AG09309 (cell line): ENCODE measurements around the gene DDX59.
A peak's percentile ranks its signal among the peaks of the same experiment; 100 is the strongest.

Experiments
- DNase-seq: peaks from one replicate; pipeline ENCODE4 v3.0.0-alpha.2; 2010; ENCODE audit warnings: low read depth
- H3K4me3 ChIP-seq: 2 replicates; pipeline ENCODE4 v1.5.1; 2011; ENCODE audit warnings: mild to moderate bottlenecking, low read depth, low read length, moderate library complexity; ENCODE audit not compliant: control insufficient read depth
- TF ChIP-seq, protein P1 (sequence below): IDR thresholded peaks from 2 replicates; pipeline ENCODE4 v1.5.1; 2011; ENCODE audit warnings: mild to moderate bottlenecking, low read depth, low read length, inconsistent platforms; ENCODE audit not compliant: insufficient read depth, control insufficient read depth; ENCODE audit errors: missing control alignments

DDX59 gene

DNA sequence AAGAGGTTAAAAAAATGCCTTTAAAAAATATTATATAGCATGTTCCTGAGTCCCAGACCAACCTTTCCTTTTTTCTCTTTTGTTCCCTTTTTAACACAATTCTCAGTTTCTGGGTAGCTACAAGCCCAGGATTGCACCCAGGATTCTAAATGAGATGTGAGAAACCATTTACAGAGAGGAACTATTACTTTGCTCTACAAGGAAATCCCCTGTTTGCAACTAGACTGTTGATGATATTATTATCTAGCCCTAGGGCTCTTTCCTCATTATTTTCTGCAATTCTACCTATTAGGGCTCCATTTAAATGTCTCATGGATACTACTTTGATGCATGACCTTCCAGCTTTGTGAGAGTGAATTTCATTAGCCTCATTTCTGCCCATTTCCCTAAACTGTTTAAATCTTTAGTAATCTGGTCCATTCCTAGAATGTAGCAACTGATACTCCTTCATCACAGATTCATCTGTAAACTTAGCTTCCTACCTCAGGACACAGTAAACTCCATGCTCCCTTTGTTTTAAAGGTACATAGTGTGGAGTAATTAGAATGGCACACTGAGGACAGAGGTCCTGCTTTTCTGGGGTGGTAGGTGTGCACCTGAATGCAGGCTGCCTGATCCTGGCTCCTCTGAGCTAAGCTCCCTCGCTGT lies 42.0 kb downstream of the DDX59 start:
- DNase-seq = no peak
- H3K4me3 ChIP-seq = no peak overlapping the region
- TF ChIP-seq, protein P1, sequence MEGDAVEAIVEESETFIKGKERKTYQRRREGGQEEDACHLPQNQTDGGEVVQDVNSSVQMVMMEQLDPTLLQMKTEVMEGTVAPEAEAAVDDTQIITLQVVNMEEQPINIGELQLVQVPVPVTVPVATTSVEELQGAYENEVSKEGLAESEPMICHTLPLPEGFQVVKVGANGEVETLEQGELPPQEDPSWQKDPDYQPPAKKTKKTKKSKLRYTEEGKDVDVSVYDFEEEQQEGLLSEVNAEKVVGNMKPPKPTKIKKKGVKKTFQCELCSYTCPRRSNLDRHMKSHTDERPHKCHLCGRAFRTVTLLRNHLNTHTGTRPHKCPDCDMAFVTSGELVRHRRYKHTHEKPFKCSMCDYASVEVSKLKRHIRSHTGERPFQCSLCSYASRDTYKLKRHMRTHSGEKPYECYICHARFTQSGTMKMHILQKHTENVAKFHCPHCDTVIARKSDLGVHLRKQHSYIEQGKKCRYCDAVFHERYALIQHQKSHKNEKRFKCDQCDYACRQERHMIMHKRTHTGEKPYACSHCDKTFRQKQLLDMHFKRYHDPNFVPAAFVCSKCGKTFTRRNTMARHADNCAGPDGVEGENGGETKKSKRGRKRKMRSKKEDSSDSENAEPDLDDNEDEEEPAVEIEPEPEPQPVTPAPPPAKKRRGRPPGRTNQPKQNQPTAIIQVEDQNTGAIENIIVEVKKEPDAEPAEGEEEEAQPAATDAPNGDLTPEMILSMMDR = no peak

DNA sequence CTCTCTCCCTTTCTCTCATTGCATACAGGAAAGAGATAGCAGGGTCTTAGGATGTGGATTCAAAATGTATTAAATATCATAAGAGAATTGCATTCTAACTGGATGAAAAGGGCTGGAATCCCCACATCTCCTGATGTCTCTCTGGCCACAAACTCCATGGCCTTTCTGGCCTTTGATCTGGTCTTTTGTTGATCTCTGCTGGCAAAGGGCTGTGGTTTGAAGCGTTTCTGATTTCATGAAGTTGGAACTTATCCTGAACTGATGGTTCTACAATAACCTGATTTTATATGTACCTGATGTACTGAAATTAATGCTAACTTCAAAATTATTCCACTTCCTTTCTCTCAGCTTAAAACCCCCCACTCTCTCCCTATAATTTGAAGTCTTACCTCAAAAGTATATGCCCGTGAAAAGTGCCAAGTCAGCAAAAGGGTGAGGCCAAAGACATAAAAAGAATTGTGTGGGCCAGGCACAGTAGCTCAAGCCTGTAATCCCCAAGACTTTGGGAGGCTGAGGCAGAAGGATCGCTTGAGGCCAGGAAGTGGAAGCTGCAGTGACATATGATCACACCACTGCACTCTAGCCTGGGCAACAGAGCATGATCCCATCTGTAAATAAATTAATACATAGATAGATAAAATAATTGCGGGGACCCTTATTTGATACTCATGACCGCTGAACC lies 42.7 kb downstream of the DDX59 start:
- no peak overlapping the region for H3K4me3 ChIP-seq
- DNase-seq = no peak

DNA sequence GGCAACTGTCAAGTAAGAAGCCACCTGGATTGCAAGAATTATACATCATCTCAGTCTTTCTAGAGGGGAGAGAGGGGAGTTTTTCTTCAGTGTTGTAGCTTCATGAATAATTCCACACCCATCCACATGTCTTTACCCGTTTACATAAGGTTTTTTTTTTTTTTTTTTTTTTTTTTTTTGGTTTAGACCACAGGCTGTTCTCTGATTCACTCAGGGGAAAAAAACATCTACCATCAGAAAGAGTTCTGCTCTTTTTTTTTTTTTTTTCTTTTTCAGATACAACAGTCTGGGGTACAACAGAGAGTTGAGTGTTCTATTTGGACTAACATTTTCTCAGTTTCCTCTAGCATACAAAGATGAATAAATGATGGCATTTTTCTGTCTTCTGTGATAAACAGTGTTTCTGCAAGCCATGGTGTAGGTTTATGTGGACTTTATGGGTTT lies 44.3 kb downstream of the DDX59 start:
- DNase-seq = no peak
- TF ChIP-seq, protein P1 = no peak
- H3K4me3 ChIP-seq = no peak overlapping the region

More for the DNA sequence above, 42.7 kb downstream of the DDX59 start:
- TF ChIP-seq, protein P1 = no peak

DNA sequence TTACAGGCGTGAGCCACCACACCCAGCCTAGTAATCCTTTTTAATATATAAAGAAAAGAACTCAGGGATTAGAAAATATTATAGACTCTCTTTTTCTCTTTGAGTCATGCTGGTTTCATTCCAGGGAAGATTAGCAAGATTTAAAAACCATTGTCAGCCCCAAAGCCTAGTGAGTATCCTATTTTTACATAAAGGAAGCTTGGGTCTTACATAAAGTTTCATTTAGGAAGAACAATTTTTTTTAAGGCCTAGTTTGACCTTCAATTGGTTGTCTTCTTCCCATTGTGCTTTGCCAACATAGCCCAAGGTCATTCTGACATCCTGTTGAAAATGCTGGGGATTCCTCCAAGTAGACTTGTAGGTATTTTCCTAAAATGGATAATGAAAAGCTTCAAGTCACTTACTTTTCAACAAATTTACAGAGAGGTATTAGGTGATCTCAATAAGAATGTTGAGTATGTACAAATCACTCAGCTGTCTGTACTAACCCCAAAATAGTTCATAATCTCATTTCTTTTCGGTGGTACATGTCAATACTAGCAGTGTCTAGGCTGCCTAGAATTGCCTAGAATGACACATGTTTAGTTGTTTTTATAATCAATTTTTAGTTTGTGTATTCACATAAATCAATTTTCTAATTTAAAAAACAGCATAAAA lies 44.9 kb downstream of the DDX59 start:
- no peak for DNase-seq
- H3K4me3 ChIP-seq = no peak overlapping the region
- TF ChIP-seq, protein P1 = no peak

DNA sequence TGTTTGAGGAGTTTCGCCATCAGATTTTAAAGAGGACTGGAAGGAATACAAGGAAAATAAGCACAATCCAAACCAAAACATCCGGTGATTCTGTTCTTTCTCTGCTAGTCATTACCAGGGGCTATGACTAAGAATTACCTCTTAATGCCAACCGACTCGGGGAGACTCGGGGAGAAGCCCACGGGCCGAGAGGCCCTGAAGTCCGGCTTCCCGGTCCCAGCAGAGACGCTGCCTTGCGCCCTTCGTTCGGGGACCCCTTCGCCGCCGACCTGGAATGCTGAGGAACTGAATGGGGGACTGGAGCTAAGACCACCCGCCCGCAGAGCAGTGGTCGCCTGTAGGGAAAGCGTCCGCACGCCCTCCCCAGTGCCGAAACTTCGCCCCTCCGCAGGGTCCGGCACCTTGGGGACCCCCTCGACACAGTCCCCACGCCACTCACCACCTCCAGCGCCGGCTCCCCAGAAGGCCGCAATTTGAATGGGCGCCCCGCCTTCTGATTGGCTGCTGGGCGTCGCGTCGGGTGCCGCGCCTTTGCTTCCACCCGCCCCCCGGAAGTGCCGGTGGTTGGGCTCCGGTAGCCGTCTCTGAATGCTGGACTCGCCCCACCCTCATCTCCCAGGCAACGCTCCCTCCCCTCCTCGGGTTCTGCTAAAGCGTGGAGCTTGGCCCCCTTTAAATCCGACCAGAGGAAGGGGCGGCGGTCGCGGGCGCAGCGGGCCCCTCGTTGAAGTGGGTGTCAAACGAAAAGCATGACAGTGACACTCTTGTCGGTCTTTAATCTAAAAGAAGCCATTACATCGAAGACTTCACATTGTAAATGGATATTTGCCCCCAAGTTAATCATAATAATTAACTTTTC lies 49.2 kb downstream of the DDX59 start, which contains the start of gene KIF14:
Gene KIF14 (minus strand): TSS at position 479 of the 859 bp plus-strand sequence. CDS start 2,028 bp downstream, outside the sequence.
- DNase-seq = no peak
- TF ChIP-seq, protein P1 = no peak
- H3K4me3 ChIP-seq = peak within 1 kb of the TSS; percentile 70

DNA sequence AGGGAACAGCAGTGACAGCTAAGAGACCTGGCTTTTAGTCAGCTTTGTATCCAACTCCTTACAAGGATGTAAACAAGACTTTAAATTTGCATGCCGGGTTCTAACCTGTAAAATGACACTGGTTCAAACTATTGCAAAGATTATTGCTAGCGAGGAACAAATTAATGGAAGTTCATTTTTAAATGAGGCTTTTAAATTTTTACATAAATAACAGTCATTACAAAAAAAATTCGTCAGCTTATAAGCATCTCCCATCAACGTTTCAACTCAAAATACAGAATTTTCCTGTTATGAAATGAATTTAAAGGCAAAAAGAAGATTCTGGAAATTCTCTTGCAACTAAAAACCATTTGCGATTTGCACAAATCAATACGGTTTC lies 49.8 kb downstream of the DDX59 start:
- DNase-seq = no peak
- TF ChIP-seq, protein P1 = no peak
- H3K4me3 ChIP-seq = peak overlapping the region; percentile 70
